GM18499 (cell line): ENCODE measurements around the gene PCGF5.
"Not testable (repeated sequence)": the region's sequence is repeated elsewhere in the genome, so short reads cannot be mapped to it uniquely, and the experiment has no call there.

Experiments used
- ATAC-seq: cut with Tn5 transposase; IDR thresholded peaks from one replicate; pipeline ENCODE4 v1.9.1; 2021; ENCODE audit warnings: moderate number of reproducible peaks; ENCODE audit not compliant: insufficient read depth, unreplicated experiment

PCGF5 gene

DNA sequence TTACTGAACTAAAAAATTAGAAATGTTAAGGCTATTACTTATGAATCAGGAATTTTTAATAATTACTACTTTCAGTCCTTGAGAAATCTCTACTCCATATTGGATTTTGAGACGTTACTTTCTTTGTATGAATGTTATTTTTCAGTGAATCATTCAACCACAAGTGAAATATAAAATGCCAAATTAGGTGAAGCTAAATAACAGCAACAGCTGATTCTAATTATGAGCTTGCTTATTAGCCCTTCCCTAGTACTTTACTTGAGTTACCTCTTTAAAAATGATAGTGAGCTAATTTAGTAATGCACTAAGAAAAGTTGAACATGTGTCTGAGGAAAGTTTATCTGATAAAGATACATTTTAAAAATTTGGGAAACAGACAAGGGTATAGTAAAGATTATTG lies 51.4 kb downstream of the PCGF5 start:
- no peak for ATAC-seq

DNA sequence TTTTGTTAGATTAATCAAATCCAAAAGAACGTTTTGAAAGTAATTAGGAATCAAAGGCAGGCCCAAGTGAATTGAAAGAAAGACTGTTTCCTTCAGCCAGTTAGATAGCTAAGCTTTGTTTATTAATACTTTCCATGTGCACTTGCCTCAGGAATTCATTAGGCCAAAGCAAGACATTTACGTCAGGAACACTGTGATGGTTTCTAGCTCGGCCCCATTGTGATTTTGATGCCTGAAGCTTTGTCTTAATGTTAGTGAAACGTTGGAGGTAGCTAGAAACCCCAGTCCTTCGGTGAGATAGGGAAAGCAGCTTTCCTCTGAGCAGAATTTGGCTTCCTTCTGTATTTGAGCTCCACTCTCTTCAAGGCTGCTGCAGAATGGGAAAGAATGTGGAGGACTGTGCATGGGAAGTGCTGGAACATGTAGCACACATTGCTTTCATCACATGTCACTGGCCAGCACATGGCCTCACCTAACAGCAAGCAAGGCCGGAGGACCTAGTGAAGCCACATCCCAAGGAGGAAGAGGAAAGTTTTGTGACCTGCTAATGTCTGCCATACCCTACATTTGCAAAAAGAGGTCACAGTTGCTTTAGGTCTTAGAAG lies 64.1 kb downstream of the PCGF5 start:
- no peak for ATAC-seq

DNA sequence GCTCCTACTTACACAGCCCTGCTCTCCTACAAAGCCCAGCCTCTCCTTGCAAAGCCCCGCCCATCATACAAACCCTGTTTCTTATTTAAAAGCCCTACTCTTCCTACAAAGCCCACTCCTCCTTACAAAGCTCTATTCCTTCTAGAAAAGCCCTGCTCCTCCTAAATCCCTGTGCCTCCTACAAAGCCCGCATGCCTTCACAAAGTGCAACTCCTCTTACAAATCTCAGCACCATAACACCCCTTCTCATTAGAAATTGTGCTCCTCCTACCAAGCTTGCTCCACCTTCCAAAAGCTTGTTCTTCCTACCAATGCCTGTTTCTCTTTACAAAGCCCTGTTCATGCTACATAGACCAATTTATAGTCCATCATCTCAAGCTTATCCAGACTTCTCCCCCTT lies 66.1 kb downstream of the PCGF5 start:
- no peak for ATAC-seq

DNA sequence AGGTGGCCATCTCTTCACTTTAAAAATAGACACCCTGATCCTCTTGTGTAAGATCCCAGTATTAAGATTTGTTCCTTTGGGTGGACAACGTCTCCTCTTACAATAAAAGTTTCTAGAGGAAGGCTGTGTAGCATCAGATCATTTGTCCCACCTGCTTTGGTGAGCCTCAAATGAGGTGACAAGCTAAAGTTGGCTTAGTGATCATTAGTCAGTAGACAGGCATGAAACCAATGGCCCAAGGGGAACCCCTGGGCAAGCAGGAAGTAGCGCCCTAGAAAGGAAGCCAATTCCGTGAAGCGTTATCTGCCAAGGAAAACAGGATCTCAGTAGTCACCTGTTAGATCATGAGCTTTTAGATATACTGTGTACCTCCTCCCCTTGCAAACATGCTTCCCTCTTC lies 66.8 kb downstream of the PCGF5 start:
- ATAC-seq: no peak

DNA sequence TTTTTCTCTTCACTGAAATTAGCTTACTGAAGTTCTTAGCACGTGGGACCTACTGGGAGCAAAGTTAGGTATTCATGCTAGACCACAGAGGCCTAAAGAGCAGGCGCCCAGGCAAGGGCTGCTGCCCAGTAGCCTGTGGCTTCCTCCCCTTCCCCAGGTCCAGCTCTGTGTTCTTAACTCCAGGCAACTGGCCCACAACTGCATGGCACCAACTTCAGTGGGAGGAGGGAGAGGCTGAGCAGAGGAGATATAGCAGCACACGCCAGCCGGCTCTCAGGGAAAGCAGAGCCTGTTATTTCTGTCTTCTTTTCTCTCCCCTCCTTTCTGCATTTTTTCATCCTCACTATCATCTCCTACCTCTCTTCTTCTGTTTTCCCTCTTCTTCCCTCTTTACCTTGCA lies 67.4 kb downstream of the PCGF5 start:
- no peak for ATAC-seq

DNA sequence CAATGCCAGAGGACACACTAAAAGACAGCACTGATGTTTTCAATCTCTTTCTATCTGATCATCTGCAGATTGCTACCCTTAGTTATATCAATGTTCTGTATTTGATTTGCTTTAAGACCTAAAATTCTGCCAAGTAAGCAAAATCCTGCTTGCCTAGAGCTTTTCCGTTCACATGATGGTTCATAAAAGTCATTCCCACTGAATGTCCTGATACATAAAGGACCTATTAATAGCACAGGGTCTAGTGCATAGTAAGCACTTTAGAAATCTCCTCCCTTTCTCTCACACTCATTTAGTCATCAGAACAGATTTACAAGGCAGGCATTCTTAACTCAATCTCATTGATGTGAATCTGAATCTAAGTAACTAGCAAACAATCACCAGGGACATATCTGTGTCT lies 68.8 kb downstream of the PCGF5 start:
- no peak for ATAC-seq

DNA sequence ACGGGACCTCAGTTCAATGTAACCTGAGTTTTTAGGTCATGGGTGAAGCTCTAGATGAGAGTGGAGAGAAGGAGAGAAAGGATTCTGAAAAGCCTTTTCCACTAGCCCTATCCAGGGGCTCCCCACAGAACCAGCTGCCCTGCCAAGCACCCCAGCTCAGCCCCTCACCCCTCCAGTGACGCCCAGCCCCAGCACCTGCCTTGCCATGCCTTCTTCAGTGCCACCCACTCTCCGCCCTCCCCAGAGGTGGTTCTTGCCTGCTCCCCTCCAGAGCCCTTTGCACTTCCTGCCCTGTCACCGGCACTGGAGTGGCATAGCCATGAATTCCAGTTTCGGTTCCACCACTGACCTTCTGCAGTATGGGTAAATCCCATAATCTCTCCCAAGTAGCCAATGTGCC lies 70.1 kb downstream of the PCGF5 start:
- ATAC-seq: no peak

DNA sequence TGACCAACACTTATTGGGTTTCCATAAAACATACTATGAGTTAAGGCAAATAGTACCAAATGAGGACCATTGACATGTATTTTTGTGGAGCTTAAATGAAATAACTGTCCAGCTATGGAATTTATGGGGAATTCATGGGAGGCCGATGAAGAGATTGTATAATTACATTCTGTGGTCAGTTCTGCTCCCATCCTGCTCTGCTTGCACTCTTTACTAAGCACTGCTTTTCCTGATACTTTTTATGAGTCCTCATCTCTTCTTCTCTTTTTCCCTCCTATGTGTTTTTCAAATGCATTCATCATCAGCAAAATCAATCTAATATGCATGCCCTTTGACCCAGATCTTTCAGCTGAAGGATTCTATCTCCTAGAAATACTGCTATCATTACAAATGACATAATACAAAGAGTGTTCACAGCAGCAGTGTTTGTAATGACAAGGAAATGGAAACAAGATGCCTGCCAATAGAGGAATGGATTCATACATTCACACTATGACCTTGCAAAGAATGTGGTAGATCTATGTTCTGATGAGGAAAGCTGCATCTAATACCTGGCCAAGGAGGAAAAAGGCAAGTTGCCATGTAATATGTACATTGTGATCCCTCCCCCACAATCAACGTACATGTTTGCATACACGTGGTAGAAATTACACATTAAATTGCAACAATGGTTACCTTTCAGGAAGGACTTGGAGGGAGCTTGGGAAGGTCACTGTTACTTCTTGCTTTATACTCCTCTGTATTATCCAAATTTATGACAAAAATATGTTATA lies 73.9 kb downstream of the PCGF5 start:
- ATAC-seq: no peak

DNA sequence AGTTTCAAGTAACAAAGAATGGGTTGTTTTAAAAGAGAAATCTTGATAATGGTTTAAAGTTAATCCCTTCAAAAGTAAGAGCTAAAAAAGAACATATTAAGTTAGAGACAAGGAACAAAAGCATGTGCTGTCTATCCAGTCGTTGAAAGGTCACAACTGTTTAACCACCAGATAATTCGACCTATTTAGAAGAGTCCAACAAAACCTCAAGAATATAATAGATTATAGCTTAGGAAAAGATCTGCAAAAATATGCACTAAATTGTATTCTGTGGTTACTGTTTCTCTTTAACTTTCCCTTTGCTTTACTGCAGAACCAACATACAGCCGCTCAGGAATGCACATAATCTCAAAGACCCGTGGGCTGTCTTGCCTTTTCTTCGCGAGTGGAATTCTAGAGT lies 74.9 kb downstream of the PCGF5 start:
- no peak for ATAC-seq

DNA sequence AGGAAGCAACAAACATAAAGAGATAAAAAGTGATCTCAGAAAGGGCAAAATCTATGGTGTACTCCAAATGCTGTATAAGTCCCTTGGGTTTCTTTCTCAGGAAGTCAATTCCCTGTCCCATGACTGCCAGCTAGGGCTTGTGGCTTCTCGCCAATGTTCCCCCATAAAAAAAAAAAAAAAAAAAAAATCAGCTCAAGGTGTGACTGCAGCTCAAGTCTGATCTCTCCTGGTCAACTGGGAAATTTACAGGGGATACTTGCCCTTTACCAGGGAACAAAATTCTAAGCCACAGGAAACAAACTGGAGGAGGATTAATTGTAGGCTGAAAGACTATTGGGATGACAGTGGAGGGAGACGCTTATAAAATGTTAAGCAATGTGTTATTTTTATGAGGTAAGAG lies 76.0 kb downstream of the PCGF5 start:
- no peak for ATAC-seq

DNA sequence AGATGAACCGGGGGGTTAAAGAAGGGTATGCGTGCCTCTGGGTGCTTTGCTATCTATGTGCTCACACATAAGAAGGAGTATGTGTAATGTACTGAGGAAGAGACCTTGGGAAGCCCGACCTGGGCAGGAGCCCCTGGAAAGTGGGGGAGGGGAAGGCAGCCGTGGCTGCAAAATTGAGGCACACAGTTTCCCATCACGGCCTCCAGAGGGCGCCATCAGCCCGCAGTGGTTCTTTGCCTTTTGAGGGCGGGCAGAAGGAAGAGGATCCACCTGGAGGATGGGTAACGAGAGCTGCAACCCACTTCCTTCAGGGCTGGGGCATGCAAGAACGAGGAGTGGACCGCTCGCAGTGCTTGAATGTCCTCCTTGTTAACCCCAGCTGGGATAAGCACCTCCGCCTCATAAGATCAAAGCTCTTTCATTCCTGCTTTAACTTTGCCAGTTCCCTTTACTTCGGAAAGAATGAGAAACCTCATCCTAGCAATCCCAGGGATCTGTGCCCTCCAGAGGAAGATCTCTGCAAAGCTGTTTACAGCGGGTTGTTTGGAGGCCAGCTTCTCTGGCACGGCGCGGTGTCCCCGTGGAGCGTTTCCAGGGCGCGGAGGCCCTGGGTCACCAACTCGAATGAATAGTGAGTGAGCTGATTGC lies 77.9 kb downstream of the PCGF5 start:
- peak; percentile 57 for ATAC-seq

DNA sequence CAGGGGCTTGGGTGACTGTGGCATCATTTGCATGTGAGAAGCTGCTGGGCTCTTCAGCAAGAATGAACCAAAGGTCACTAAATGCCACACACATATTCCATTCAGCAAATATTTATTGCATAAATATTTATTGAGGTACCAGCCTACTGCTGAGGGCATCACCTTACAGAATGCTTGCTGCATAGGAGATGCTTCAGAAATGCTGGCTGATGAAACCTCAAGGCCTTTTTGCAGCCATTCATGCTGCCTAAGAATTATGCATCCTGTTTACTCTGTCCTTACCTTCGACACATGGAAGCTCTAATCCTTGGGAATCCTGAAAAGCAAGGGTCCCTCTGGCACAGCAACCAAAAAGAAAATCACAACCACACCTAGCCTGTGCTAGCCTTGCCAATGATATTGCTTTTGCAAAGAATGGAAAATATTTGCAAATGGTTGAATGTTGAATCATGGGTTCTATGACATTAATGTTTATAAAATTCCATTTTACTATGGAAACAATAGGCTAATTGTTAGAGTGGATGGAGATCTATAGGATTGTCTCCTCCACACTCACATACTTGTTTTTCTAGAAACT lies 79.6 kb downstream of the PCGF5 start:
- ATAC-seq: no peak

DNA sequence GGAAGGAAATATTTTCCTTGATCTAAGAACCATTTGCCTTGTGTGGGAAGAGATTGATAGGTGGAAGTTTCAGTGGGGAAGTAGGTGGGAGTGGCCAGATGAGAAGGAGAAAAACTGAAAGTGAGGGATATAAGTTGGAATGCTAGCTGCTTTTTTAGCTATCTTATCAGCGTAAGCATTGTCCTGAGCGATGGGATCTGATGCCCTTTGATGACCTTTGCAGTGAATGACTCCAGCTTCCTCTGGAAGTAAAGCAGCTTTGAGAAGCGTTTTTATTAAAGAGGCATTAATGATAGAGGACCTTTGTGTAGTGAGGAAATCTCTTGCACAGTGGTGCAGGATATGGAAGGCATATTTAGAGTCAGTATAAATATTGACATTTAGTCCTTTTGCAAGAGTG lies 82.5 kb downstream of the PCGF5 start:
- ATAC-seq: not testable (repeated sequence)

DNA sequence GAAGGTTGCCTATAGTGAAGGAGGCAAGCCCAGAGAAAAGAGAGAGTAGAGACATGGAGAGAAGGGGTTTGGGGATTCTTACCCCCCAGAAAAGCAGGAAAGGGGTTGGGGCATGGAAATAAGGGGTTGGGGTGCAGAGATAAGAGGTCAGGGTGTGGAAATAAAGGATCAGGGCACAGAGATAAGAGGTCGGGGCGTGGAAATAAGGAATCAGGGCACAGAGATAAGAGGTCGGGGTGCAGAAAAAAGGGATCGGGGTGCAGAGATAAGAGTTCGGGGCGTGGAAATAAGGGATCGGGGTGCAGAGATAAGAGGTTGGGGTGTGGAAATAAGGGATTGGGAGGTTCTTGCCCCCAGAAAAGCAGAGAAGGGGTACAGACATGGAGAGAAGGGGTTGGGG lies 85.5 kb downstream of the PCGF5 start:
- not testable (repeated sequence) for ATAC-seq

DNA sequence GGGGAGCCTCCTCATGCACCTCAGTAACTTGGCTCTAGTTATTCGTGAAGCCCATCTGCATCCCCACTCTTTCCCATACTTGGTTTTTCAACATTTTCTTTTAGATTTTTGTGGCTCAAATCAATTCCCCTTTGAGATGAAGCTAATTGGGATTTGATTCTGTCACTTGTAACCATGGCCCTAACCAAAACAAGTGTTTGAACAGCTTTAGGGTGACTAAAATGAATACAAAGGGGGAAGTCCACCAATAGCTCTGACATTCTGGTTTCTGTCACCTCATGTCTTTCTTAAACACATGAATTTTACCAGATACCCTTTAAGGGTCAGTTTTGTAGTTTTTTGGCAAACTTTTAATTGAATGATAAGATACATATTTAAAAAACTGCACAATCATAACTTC lies 87.0 kb downstream of the PCGF5 start:
- no peak for ATAC-seq

DNA sequence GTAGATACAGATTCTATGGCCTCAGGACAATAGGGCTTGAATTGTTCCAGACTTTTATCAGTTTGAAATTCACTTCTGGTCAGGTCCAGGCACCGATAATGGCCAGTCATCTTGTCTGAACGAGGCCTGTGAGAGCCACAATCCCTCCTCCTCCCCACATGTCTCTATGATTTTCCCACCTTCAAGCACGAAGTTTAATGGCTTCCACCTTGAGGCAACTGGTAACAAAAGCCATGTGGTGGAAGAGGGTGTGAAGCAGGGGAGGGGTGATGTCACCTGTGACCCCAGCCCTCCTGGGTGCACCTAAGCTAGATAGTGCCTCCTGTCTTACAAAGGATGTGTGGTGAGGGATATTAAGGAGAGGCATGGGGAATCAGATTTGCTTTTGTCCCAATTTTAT lies 89.2 kb downstream of the PCGF5 start:
- no peak for ATAC-seq

DNA sequence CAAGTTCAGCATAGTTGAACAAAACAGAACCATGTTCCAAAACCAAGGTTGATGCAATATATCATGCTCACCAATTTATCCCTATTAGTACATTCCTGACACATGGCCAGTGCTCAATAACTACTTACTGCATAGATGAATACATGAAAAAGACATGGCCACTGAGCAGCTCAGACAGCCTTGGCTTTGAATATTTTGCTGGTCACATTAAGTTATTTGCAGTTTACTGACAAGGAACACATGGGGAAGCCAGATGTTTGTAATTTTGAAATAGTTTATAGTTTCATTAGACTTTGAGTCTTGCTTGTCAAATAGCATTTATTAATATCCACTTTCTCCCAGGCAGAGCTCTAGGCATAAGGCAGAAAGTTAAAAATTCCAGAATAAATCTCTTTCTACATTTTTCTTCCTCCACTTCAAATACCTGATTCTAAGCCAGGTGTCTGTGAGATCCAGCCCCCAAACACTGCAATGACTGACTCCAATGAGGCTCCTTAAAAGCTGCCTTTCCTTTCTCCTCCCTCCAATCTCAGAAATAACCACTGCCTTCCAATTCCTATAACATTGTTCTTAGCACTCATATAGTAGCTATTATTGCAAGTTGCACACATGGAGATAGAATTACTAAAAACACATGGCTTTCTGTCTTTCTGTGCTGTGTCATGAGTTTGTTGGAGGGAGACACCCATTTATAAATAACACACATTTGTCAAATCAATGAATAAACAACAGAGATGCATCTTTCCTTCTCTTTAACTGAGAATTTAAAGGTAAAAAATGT lies 91.3 kb downstream of the PCGF5 start:
- ATAC-seq: no peak

DNA sequence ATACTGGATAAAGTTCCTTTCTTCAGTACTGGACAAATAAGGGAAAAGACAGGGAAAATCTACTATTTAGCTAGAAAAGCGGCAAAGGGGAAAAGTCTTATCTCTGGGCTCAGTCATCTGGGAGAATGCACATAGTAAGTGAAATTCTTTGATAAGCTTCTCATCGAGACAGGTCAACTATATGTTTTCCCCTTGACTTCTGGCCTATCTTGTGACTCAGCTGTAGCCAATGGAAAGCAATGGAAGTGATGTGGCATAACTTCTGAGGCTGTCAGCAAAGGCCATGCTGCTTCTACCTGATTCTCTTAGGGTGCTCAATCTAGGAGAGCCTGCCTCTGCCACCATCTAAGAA lies 91.9 kb downstream of the PCGF5 start:
- no peak for ATAC-seq

DNA sequence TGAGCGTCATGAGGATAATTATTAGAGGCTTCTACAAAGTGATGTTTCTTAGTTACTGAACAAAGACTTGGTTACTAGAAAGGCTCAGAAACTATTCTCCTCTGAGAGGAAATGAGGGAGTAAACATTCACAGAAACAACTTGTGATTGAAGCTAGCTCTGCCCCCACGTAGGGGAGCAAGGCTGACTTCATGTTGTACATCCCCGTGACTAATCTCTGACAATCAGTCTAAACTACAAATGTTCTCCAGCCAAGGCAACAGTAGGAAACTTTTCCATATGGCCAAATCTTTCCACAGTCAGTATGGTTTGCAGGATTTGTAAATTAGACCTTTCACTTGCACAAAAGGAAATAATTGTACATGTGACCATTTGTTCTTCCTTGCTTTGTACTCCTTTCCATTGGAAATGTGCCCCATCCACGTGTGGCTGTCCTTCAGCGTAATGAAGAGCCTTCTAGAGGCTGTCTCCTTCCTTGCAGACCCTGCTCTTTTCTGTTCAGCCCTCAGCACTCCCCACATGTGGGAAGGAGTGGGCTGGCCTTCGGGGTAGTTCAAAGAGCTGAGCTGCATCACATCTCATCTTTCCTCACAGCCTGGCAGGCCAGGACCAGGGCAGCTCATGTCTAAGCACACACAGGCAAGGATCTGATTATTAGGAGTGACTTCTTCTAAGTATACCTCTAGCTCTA lies 93.5 kb downstream of the PCGF5 start:
- ATAC-seq: no peak

DNA sequence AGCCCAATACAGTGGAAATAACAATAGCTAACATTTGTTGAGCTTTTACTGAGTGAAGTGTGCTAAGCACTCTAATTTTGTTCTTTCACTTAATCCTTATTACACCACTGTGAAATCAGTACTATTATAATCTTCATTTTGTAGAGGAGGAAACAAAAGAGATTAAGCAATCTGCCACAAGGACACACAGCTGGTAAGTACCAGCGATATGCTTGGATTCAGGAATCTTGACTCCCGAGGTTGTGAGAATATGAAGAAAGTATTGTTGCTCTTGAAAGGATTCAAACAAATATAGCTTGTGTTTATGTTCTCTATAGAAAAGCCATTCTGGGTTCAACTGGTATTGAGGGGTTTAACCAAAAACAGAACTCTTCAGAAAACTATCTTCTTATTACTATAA lies 96.0 kb downstream of the PCGF5 start:
- ATAC-seq: no peak
